Activated T-helper 17 cell treated with anti-CD3 and anti-CD28 coated beads, Interleukin-2, amount 50 U/mL, for 72 hours (primary cell): ENCODE results near the gene USP31. TPM values are rescaled to one million over a fixed set of nuclear protein-coding genes. Genes with fewer than 3 reads are reported as not detected.

ENCODE experiments used
- ATAC-seq: fragments of 150-1000 bp; cut with Tn5 transposase; replicated peaks from 2 replicates; pipeline ENCODE4 v1.10.0; 2021; ENCODE audit warnings: mild to moderate bottlenecking, moderate library complexity
- H3K27ac Mint-ChIP-seq: one replicate; pipeline ENCODE4 v1.8.0; 2022; ENCODE audit warnings: mixed read lengths
- H3K27me3 Mint-ChIP-seq: one replicate; pipeline ENCODE4 v1.8.0; 2022; ENCODE audit warnings: mixed read lengths
- H3K36me3 Mint-ChIP-seq: one replicate; pipeline ENCODE4 v1.8.0; 2022; ENCODE audit warnings: low read depth, mild to moderate bottlenecking, mixed read lengths
- H3K4me1 Mint-ChIP-seq: one replicate; pipeline ENCODE4 v1.8.0; 2022; ENCODE audit warnings: mixed read lengths
- H3K4me3 Mint-ChIP-seq: one replicate; pipeline ENCODE4 v1.8.0; 2022; ENCODE audit warnings: mild to moderate bottlenecking, mixed read lengths
- H3K9me3 Mint-ChIP-seq: one replicate; pipeline ENCODE4 v1.8.0; 2022; ENCODE audit warnings: mixed read lengths
- total RNA-seq, 2 donors: library from RNA; stranded (reverse); gene quantifications; one replicate each; pipeline ENCODE4 v1.2.3, GENCODE V29; 2022

The USP31 gene
- total RNA-seq, 2 donors from 2014 or later, result 4.8 to 7.6 TPM

- ATAC-seq, result no peak
- no peaks in the 10 kb centered on the region for H3K27me3 Mint-ChIP-seq
- no peak overlapping the region for H3K4me3 Mint-ChIP-seq
- no peaks in the 10 kb centered on the region for H3K9me3 Mint-ChIP-seq
- H3K4me1 Mint-ChIP-seq, result no peaks in the 10 kb centered on the region
- no peak overlapping the region for H3K27ac Mint-ChIP-seq
- H3K36me3 Mint-ChIP-seq, result no peaks in the 10 kb centered on the region
Measured at GRCh38 chr16:23132775-23133463, 16.3 kb downstream of the USP31 start.

DNA sequence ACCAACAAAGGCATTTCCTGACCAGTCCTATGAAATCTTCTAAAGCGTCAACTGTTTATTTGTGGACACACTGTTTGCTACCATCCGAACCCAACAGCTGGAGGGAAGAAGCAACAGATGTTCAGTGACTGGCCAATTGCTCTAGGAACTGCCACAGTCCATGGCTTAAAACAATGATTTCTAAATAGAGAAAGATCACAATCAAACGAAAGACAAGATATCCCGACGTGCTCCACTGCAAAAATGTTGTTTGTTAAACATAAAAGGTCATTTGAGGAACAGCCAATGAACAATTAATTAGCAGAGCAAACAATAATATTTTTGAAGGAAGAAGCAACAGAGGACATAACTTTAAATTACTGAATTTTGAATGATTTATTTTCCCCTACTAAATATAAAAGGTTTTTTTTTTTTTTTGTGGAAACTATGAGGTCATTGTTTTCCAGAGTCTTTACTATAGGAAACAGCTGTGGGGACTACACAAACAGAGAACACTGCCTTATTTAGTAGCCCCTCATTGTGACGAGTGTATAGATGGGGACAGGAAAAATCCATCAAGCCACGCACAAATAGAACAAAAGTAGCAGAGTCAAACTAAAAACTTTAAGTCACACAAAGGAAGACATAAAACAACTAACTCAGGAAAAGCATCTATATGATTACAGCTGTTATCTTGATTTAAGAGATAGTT, 17.2 kb downstream of the USP31 start:
- H3K9me3 Mint-ChIP-seq, result no peaks in the 10 kb centered on the region
- no peaks in the 10 kb centered on the region for H3K4me1 Mint-ChIP-seq
- H3K27ac Mint-ChIP-seq, result no peak overlapping the region
- no peaks in the 10 kb centered on the region for H3K36me3 Mint-ChIP-seq
- no peak for ATAC-seq
- no peaks in the 10 kb centered on the region for H3K27me3 Mint-ChIP-seq
- no peak overlapping the region for H3K4me3 Mint-ChIP-seq

- no peak for ATAC-seq
- Mint-ChIP-seq H3K9me3 (no peaks in the 10 kb centered on the region), H3K27me3 (no peaks in the 10 kb centered on the region), H3K4me3 (no peak overlapping the region), H3K4me1 (no peaks in the 10 kb centered on the region), H3K27ac (no peak overlapping the region), H3K36me3 (no peaks in the 10 kb centered on the region)
Measured at GRCh38 chr16:23131436-23131835, 17.8 kb downstream of the USP31 start.

- no peaks in the 10 kb centered on the region for H3K27me3 Mint-ChIP-seq
- H3K36me3 Mint-ChIP-seq, result no peaks in the 10 kb centered on the region
- ATAC-seq, result no peak
- H3K9me3 Mint-ChIP-seq, result no peaks in the 10 kb centered on the region
- no peaks in the 10 kb centered on the region for H3K4me1 Mint-ChIP-seq
- H3K27ac Mint-ChIP-seq, result no peak overlapping the region
- no peak overlapping the region for H3K4me3 Mint-ChIP-seq
Measured at GRCh38 chr16:23131036-23131435, 18.2 kb downstream of the USP31 start.

GRCh38 chr16:23129686-23130085, 19.6 kb downstream of the USP31 start:
- Mint-ChIP-seq H3K4me3 (no peak overlapping the region), H3K27ac (no peak overlapping the region), H3K36me3 (no peaks in the 10 kb centered on the region), H3K4me1 (no peaks in the 10 kb centered on the region), H3K9me3 (no peaks in the 10 kb centered on the region), H3K27me3 (no peaks in the 10 kb centered on the region)
- ATAC-seq, result no peak

GRCh38 chr16:23128056-23128455, 21.2 kb downstream of the USP31 start:
- Mint-ChIP-seq H3K4me1 (no peaks in the 10 kb centered on the region), H3K4me3 (no peak overlapping the region), H3K27ac (no peak overlapping the region), H3K9me3 (no peaks in the 10 kb centered on the region), H3K36me3 (no peaks in the 10 kb centered on the region), H3K27me3 (no peaks in the 10 kb centered on the region)
- no peak for ATAC-seq

- Mint-ChIP-seq H3K36me3 (no peaks in the 10 kb centered on the region), H3K27ac (no peak overlapping the region), H3K27me3 (no peaks in the 10 kb centered on the region), H3K4me1 (peaks cover 13% of the 10 kb centered on the region), H3K9me3 (no peaks in the 10 kb centered on the region), H3K4me3 (no peak overlapping the region)
- ATAC-seq, result no peak
Measured at GRCh38 chr16:23125277-23125676, 24.0 kb downstream of the USP31 start.

DNA sequence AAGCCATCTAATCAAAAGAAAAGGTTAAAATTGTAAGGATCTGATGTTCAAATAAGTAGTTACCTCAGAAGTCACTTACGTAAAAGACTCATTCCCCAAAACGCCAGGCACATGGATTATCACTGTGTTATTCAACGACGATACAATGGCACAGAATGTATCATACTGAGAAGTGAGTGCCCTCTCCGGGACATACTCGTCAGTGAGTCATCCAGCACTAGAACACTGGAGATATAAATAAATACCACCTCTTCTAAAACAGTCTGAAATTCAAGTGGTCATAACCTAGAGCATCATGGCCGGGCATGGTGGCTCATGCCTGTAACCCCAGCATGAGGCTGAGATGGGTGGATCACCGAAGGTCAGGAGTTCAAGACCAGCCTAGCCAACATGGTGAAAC, 24.9 kb downstream of the USP31 start:
- H3K27ac Mint-ChIP-seq, result no peak overlapping the region
- H3K9me3 Mint-ChIP-seq, result no peaks in the 10 kb centered on the region
- H3K27me3 Mint-ChIP-seq, result no peaks in the 10 kb centered on the region
- H3K4me1 Mint-ChIP-seq, result peaks cover 13% of the 10 kb centered on the region
- ATAC-seq, result peak; percentile 92
- H3K4me3 Mint-ChIP-seq, result no peak overlapping the region
- no peaks in the 10 kb centered on the region for H3K36me3 Mint-ChIP-seq

- no peak for ATAC-seq
- Mint-ChIP-seq H3K27me3 (no peaks in the 10 kb centered on the region), H3K4me3 (no peak overlapping the region), H3K36me3 (no peaks in the 10 kb centered on the region), H3K9me3 (no peaks in the 10 kb centered on the region), H3K27ac (no peak overlapping the region), H3K4me1 (peaks cover 13% of the 10 kb centered on the region)
Measured at GRCh38 chr16:23122144-23122543, 27.1 kb downstream of the USP31 start.

GRCh38 chr16:23121024-23121423, 28.2 kb downstream of the USP31 start:
- H3K4me3 Mint-ChIP-seq, result no peak overlapping the region
- H3K27me3 Mint-ChIP-seq, result no peaks in the 10 kb centered on the region
- H3K9me3 Mint-ChIP-seq, result no peaks in the 10 kb centered on the region
- H3K36me3 Mint-ChIP-seq, result no peaks in the 10 kb centered on the region
- no peak for ATAC-seq
- H3K4me1 Mint-ChIP-seq, result peaks cover 13% of the 10 kb centered on the region
- no peak overlapping the region for H3K27ac Mint-ChIP-seq

DNA sequence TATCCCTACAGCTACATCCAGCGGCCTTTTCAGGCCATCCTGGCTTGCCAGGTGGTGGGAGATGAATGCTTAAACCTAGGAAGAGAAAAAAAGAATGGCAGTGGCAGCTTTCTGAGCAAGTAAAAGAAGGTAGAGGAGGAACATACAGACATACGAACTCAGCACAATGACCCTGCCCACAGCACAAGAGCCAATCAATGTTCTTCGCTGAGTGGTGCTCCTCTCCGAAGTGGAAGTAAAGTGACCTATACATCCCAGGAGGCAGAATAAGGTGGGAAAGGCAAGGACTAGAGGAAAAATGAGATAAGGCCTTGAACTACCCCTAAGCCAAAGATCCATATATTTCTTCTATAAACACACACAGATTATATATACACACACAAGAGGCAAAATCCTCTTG, 28.7 kb downstream of the USP31 start:
- Mint-ChIP-seq H3K9me3 (no peaks in the 10 kb centered on the region), H3K36me3 (no peaks in the 10 kb centered on the region), H3K4me1 (peaks cover 13% of the 10 kb centered on the region), H3K27ac (no peak overlapping the region), H3K27me3 (no peaks in the 10 kb centered on the region), H3K4me3 (no peak overlapping the region)
- no peak for ATAC-seq

DNA sequence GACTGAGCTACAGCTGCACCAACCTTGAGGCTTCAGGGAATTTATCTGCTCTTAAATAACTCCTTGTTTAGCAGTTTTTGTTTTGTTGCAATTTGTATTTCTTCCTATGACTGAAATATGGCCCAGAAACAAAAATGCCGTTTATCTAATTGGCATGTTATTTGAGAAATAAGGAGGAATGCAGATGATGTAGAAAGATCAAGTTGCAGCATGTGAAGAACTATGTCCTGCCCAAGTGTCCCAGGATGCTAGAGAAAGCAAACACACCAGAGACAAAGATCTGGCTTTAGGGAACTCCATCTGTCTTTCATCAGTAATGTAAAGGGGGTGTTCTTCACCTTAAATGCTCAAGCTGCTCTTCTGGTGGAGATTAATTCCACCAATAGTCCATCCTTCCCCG, 29.7 kb downstream of the USP31 start:
- H3K27ac Mint-ChIP-seq, result no peak overlapping the region
- H3K36me3 Mint-ChIP-seq, result no peaks in the 10 kb centered on the region
- no peaks in the 10 kb centered on the region for H3K9me3 Mint-ChIP-seq
- H3K4me3 Mint-ChIP-seq, result no peak overlapping the region
- ATAC-seq, result no peak
- H3K27me3 Mint-ChIP-seq, result no peaks in the 10 kb centered on the region
- peaks cover 13% of the 10 kb centered on the region for H3K4me1 Mint-ChIP-seq

- no peak for ATAC-seq
- no peaks in the 10 kb centered on the region for H3K36me3 Mint-ChIP-seq
- H3K4me3 Mint-ChIP-seq, result no peak overlapping the region
- H3K27ac Mint-ChIP-seq, result no peak overlapping the region
- H3K9me3 Mint-ChIP-seq, result no peaks in the 10 kb centered on the region
- H3K4me1 Mint-ChIP-seq, result peaks cover 16% of the 10 kb centered on the region
- H3K27me3 Mint-ChIP-seq, result no peaks in the 10 kb centered on the region
Measured at GRCh38 chr16:23114131-23114904, 34.9 kb downstream of the USP31 start.

DNA sequence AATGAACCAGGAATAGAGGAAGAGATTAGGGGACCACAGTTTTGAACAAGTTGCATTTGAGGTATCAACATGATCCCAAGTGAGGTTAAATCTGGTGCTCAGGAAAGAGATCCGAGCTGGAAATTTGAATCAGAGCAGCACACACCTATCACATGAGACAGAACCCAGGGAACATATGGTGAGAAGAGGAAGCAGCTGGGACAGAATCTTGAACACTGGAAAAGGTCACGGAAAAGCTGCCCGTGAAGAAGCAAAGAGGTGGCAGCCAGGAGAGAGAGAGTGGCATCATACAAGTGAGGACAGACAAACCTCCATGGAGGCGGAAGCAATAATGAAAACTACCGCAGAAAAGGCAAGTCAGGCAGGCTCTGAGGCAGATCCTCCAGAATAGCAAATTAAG, 36.1 kb downstream of the USP31 start:
- Mint-ChIP-seq H3K4me1 (peaks cover 16% of the 10 kb centered on the region), H3K27me3 (no peaks in the 10 kb centered on the region), H3K36me3 (no peaks in the 10 kb centered on the region), H3K4me3 (no peak overlapping the region), H3K27ac (no peak overlapping the region), H3K9me3 (no peaks in the 10 kb centered on the region)
- no peak for ATAC-seq
